GM23248 (cell line): ENCODE measurements around the gene WDSUB1. TPM values are rescaled to one million over a fixed set of nuclear protein-coding genes. Genes with fewer than 3 reads are reported as not detected.

Experiments
- DNase-seq: peaks from one replicate; pipeline ENCODE4 v3.0.0-alpha.2; 2015
- H2AFZ ChIP-seq: fragments of 200-600 bp; sonication (generic); 2 replicates; pipeline ENCODE4 v1.6.1; 2016; ENCODE audit warnings: antibody characterized with exemption
- H3F3A ChIP-seq: fragments of 200-600 bp; sonication (generic); 2 replicates; pipeline ENCODE4 v1.6.1; 2016; ENCODE audit warnings: mild to moderate bottlenecking, antibody characterized with exemption, mixed run types; ENCODE audit not compliant: insufficient read depth
- H3K27ac ChIP-seq: fragments of 200-600 bp; sonication (generic); 2 replicates; pipeline ENCODE4 v1.5.1; 2016; ENCODE audit warnings: mild to moderate bottlenecking
- H3K27me3 ChIP-seq: fragments of 200-600 bp; sonication (generic); replicated peaks from 2 replicates; pipeline ENCODE4 v1.6.1; 2016; ENCODE audit warnings: mild to moderate bottlenecking; ENCODE audit not compliant: insufficient read depth
- H3K36me3 ChIP-seq: fragments of 200-600 bp; sonication (generic); 2 replicates; pipeline ENCODE4 v1.6.1; 2016; ENCODE audit warnings: low read depth, mild to moderate bottlenecking
- H3K4me1 ChIP-seq: fragments of 200-600 bp; sonication (generic); 2 replicates; pipeline ENCODE4 v1.6.1; 2016; ENCODE audit warnings: mild to moderate bottlenecking; ENCODE audit not compliant: insufficient read depth
- H3K4me2 ChIP-seq: fragments of 200-600 bp; sonication (generic); one replicate; pipeline ENCODE4 v1.6.1; 2016; ENCODE audit warnings: mild to moderate bottlenecking; ENCODE audit not compliant: unreplicated experiment
- H3K4me3 ChIP-seq: fragments of 200-600 bp; sonication (generic); 2 replicates; pipeline ENCODE4 v1.5.1; 2016; ENCODE audit warnings: mild to moderate bottlenecking
- H3K79me2 ChIP-seq: fragments of 200-600 bp; sonication (generic); 2 replicates; pipeline ENCODE4 v1.6.1; 2016; ENCODE audit warnings: mild to moderate bottlenecking; ENCODE audit not compliant: insufficient read depth
- H3K9ac ChIP-seq: fragments of 200-600 bp; sonication (generic); 2 replicates; pipeline ENCODE4 v1.6.1; 2016; ENCODE audit warnings: mild to moderate bottlenecking
- H3K9me2 ChIP-seq: fragments of 200-600 bp; sonication (generic); 2 replicates; pipeline ENCODE4 v1.6.1; 2016; ENCODE audit warnings: mixed run types, mild to moderate bottlenecking, moderate library complexity; ENCODE audit not compliant: insufficient read depth
- H3K9me3 ChIP-seq: fragments of 200-600 bp; sonication (generic); one replicate; pipeline ENCODE4 v1.6.1; 2017; ENCODE audit warnings: low read depth
- H4K20me1 ChIP-seq: fragments of 200-600 bp; sonication (generic); 2 replicates; pipeline ENCODE4 v1.6.0; 2016; ENCODE audit not compliant: insufficient read depth
- EZH2 ChIP-seq: fragments of 200-600 bp; sonication (generic); IDR thresholded peaks from 2 replicates; pipeline ENCODE4 v1.6.1; 2018; ENCODE audit warnings: antibody characterized with exemption, mild to moderate bottlenecking; ENCODE audit not compliant: insufficient read depth, poor library complexity, severe bottlenecking
- EZH2phosphoT487 ChIP-seq: fragments of 200-600 bp; sonication (generic); IDR thresholded peaks from 2 replicates; pipeline ENCODE4 v1.6.1; 2018; ENCODE audit warnings: antibody characterized with exemption, moderate library complexity, mild to moderate bottlenecking, low read depth; ENCODE audit not compliant: insufficient read depth
- WGBS, 2 experiments: methylation state at CpG; one replicate each; pipeline ENCODE4 v1.1.6; 2015 to 2017; ENCODE audit warnings: low lambda C conversion rate in 2 of 2, low coverage in 1 of 2; ENCODE audit errors: missing lambda C conversion rate in 2 of 2; 5-methylcytosine and 5-hydroxymethylcytosine counted together
- in situ Hi-C: fragments of 300-500 bp; cut with MboI; formaldehyde crosslinking; loops from 2 replicates; pipeline ENCODE4 v1.15.0; 2020
- polyA plus RNA-seq: library from polyadenylated mRNA; unstranded; fragments of >200 nt; fragmentation: Nextera tagmentation; extraction: Ambion mirVana; gene quantifications from 2 replicates; pipeline ENCODE4 v1.2.1, GENCODE V29; 2016
- total RNA-seq: library from RNA; depleted of rRNA; stranded (reverse); fragments of >200 nt; shearing (Covaris generic); gene quantifications from 2 replicates; pipeline ENCODE4 v1.2.3, GENCODE V29; 2014

The WDSUB1 gene
- total and polyA plus RNA-seq, 2 experiments from 2014 or later, result 6.7 to 8.4 TPM

DNA sequence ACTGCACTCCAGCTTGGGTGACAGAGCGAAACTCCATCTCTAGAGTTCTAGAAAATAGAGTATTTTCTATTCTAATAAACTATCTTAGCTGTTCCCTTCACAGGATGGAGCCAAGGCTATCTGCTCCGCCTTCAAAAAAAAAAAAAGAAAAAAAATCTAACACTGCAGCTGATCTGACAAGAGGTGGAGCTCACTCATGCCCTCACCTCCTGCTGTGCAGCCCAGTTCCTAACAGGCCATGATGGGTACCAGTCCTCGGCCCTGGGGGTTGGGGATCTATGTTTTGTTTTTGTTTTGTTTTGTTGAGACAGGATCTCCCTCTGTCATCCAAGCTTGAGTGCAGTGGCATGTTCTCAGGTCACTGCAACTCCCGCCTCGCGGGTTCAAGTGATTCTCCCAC is 3.0 kb downstream of the WDSUB1 start:
- in situ Hi-C loops, result no loop called here
- WGBS, 2 experiments, result 89 to 93% methylated on average over 6 of the region's 6 CpGs
- no peak overlapping the region for H3K27ac ChIP-seq

DNA sequence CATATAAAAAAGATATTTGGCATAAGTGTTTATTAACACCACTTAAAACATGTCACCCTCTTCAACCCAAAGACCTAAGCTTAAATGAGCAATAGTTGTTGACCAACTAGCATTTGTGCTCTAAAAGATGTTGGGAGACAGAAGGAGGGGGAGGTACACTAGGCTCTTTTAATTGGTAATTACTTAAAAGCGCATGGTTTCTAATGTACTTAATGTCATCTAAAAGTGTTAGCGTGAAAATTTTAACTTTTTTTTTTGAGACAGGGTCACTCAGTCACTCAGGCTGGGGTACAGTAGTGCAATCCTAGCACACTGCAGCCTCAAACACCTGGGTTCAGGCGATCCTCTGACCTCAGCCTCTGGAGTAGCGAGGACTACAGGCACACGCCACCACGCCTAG is 5.5 kb downstream of the WDSUB1 start:
- Histone ChIP-seq H3K9me2 (no peaks in the 10 kb centered on the region), H3K4me1 (no peaks in the 10 kb centered on the region), H3K9me3 (no peaks in the 10 kb centered on the region), H3F3A (no peaks in the 10 kb centered on the region), H4K20me1 (no peaks in the 10 kb centered on the region), H3K79me2 (no peaks in the 10 kb centered on the region), H2AFZ (no peak overlapping the region), H3K27me3 (no peaks in the 10 kb centered on the region), H3K9ac (no peak overlapping the region), H3K27ac (no peak overlapping the region), H3K4me3 (no peak overlapping the region), H3K36me3 (no peaks in the 10 kb centered on the region), H3K4me2 (no peak overlapping the region)
- TF ChIP-seq EZH2phosphoT487 (no peak), EZH2 (no peak)
- in situ Hi-C loops, result no loop called here
- 95 to 97% methylated on average over 6 of the region's 6 CpGs for WGBS, 2 experiments
- no peak for DNase-seq

More for the DNA sequence above, 3.0 kb downstream of the WDSUB1 start:
- Histone ChIP-seq H3F3A (no peaks in the 10 kb centered on the region), H3K27me3 (no peaks in the 10 kb centered on the region), H3K9me2 (no peaks in the 10 kb centered on the region), H3K9ac (no peak overlapping the region), H3K4me2 (no peak overlapping the region), H3K36me3 (no peaks in the 10 kb centered on the region), H3K4me1 (peaks cover 6% of the 10 kb centered on the region; the same call in 1 of the 2 replicates), H4K20me1 (no peaks in the 10 kb centered on the region), H2AFZ (no peak overlapping the region), H3K9me3 (no peaks in the 10 kb centered on the region), H3K4me3 (no peak overlapping the region), H3K79me2 (no peaks in the 10 kb centered on the region)
- no peak for DNase-seq
- no peak for TF ChIP-seq EZH2
- no peak for TF ChIP-seq EZH2phosphoT487

DNA sequence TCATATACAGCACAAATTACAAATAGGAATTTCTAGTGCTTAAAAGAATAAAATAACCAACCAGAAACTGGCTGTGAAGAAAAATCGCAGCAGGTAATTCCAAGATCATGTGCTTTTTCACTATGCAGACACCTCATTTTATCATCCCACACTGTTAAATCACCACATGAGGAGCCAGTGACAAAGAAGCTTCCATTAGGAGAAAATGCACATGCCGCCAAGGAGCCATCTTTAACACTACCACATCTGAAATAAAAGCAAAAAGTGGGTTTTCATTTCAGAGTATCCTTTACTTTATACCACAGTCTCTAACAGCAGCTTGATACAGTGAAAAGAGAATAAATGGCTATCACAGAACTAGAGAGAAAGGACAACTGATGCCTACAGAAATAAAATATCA is 6.8 kb downstream of the WDSUB1 start:
- WGBS, 2 experiments, result 98 to 100% methylated on average over 2 of the region's 2 CpGs
- H3K36me3 ChIP-seq, result no peaks in the 10 kb centered on the region
- no peaks in the 10 kb centered on the region for H3K27me3 ChIP-seq
- H3K9me2 ChIP-seq, result no peaks in the 10 kb centered on the region
- H3K4me1 ChIP-seq, result no peaks in the 10 kb centered on the region
- in situ Hi-C loops, result no loop called here
- H3K4me2 ChIP-seq, result no peak overlapping the region
- TF ChIP-seq EZH2phosphoT487 (no peak), EZH2 (no peak)
- no peaks in the 10 kb centered on the region for H4K20me1 ChIP-seq
- H3K9ac ChIP-seq, result no peak overlapping the region
- no peak for DNase-seq
- no peak overlapping the region for H2AFZ ChIP-seq
- H3K4me3 ChIP-seq, result no peak overlapping the region
- no peaks in the 10 kb centered on the region for H3K79me2 ChIP-seq
- no peaks in the 10 kb centered on the region for H3K9me3 ChIP-seq
- H3K27ac ChIP-seq, result no peak overlapping the region
- H3F3A ChIP-seq, result no peaks in the 10 kb centered on the region

DNA sequence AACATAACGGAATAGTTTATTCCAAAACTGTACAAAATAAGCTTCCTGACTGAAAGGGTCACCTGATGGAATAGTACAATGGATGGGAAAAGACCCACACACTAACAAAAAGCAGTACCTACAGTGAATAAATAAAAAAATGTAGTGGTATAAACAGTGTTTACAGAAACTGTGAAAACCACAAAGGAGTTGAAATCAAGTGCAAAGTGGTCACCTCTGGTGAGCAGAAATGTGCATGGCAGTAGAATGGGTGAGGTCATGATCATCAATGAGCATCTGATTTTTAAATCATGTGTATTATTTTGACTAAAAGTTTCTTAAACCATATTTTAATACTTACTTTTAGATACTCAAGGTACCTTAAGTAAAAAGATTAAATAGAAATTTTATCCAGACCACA is 11.4 kb downstream of the WDSUB1 start:
- H3K4me3 ChIP-seq, result no peak overlapping the region
- no peak overlapping the region for H2AFZ ChIP-seq
- H3F3A ChIP-seq, result no peaks in the 10 kb centered on the region
- H3K79me2 ChIP-seq, result no peaks in the 10 kb centered on the region
- H3K4me1 ChIP-seq, result no peaks in the 10 kb centered on the region
- TF ChIP-seq EZH2phosphoT487 (no peak), EZH2 (no peak)
- DNase-seq, result no peak
- WGBS, 2 experiments, result 100% methylated on average over 1 of the region's 1 CpG
- H3K4me2 ChIP-seq, result no peak overlapping the region
- no peaks in the 10 kb centered on the region for H3K9me2 ChIP-seq
- H3K9ac ChIP-seq, result no peak overlapping the region
- in situ Hi-C loops, result no loop called here
- no peaks in the 10 kb centered on the region for H4K20me1 ChIP-seq
- 0 out of 2 replicates have a peak, but pooled peaks cover 5% of the 10 kb centered on the region for H3K36me3 ChIP-seq
- H3K9me3 ChIP-seq, result no peaks in the 10 kb centered on the region
- no peaks in the 10 kb centered on the region for H3K27me3 ChIP-seq
- no peak overlapping the region for H3K27ac ChIP-seq

DNA sequence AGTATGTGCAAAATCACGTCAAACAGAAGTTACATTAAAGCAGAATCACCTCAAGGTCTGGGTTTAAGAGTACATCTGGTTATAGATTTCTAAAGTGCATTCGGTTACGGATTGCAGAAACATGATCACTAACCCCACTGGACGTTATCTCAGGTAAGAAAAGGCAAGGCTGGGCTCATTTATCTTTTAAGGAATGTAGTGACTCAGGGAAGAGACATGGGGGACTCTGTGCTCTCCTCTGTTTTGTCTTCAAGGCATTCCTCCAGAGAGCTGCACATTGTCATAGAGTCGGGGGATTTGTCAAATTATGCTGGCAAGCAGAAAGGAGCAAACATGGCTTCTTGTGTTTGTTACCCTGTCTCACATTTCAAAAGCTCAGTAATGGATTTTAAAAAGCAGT is 14.3 kb downstream of the WDSUB1 start:
- H3K4me2 ChIP-seq, result no peak overlapping the region
- in situ Hi-C loops, result no loop called here
- H3K9me3 ChIP-seq, result no peaks in the 10 kb centered on the region
- no peak for DNase-seq
- no peak overlapping the region for H3K4me3 ChIP-seq
- H3K79me2 ChIP-seq, result no peaks in the 10 kb centered on the region
- no peaks in the 10 kb centered on the region for H3K27me3 ChIP-seq
- H3F3A ChIP-seq, result no peaks in the 10 kb centered on the region
- no peaks in the 10 kb centered on the region for H4K20me1 ChIP-seq
- no peak overlapping the region for H3K9ac ChIP-seq
- no peak for TF ChIP-seq EZH2phosphoT487
- TF ChIP-seq EZH2, result no peak
- no peak overlapping the region for H3K27ac ChIP-seq
- 0 out of 2 replicates have a peak, but pooled peaks cover 5% of the 10 kb centered on the region for H3K36me3 ChIP-seq
- H2AFZ ChIP-seq, result no peak overlapping the region
- no peaks in the 10 kb centered on the region for H3K4me1 ChIP-seq
- 77 to 80% methylated on average over 5 of the region's 5 CpGs for WGBS, 2 experiments
- H3K9me2 ChIP-seq, result no peaks in the 10 kb centered on the region
